Eye (tissue), 1 donor: Measurements from ENCODE around the gene SF3B6.
"Not testable (repeated sequence)": the region's sequence is repeated elsewhere in the genome, so short reads cannot be mapped to it uniquely, and the experiment has no call there.

Source experiments
- DNase-seq: peaks from one replicate; pipeline ENCODE4 v3.0.0-alpha.2; 2015

SF3B6 gene

GRCh38 chr2:24075915-24076848 is at the start of gene SF3B6:
SF3B6 (minus strand) TSS chr2:24076326; CDS start chr2:24076229, 97 bp downstream.
- peak; percentile 99 for DNase-seq

- DNase-seq = peak; percentile 91
These were observed 47.9 kb upstream of the SF3B6 start for GRCh38 chr2:24123922-24124580.

GRCh38 chr2:24123195-24123921 is 47.2 kb upstream of the SF3B6 start, which contains the start of the genes FAM228B and PFN4:
FAM228B (plus strand) TSS chr2:24123469; CDS start chr2:24124362, 893 bp downstream.
PFN4 (minus strand) TSS chr2:24123334; CDS start chr2:24122535, 799 bp downstream.
- peak; percentile 92 for DNase-seq

GRCh38 chr2:24122366-24123194 is 46.5 kb upstream of the SF3B6 start:
- no peak for DNase-seq

- peak; percentile 39 for DNase-seq
These were observed 45.3 kb upstream of the SF3B6 start for GRCh38 chr2:24121469-24121868.

GRCh38 chr2:24121066-24121465 is 44.9 kb upstream of the SF3B6 start:
- no peak for DNase-seq

- no peak for DNase-seq
These were observed 41.8 kb upstream of the SF3B6 start for GRCh38 chr2:24117902-24118301.

- DNase-seq = no peak
These were observed 38.9 kb upstream of the SF3B6 start for GRCh38 chr2:24115057-24115456.

GRCh38 chr2:24111407-24111901 is 35.3 kb upstream of the SF3B6 start:
- DNase-seq = no peak

- DNase-seq = no peak
These were observed 34.7 kb upstream of the SF3B6 start for GRCh38 chr2:24110660-24111303.

- not testable (repeated sequence) for DNase-seq
These were observed 33.3 kb upstream of the SF3B6 start for GRCh38 chr2:24109431-24109830.

- DNase-seq = no peak
These were observed 31.2 kb upstream of the SF3B6 start for GRCh38 chr2:24107336-24107735.

- no peak for DNase-seq
These were observed 30.7 kb upstream of the SF3B6 start for GRCh38 chr2:24106786-24107185.

GRCh38 chr2:24105816-24106215 is 29.7 kb upstream of the SF3B6 start:
- DNase-seq = no peak

GRCh38 chr2:24104906-24105305 is 28.8 kb upstream of the SF3B6 start:
- no peak for DNase-seq

GRCh38 chr2:24104110-24104650 is 28.1 kb upstream of the SF3B6 start:
- DNase-seq = no peak

- no peak for DNase-seq
These were observed 26.6 kb upstream of the SF3B6 start for GRCh38 chr2:24102677-24103076.

- DNase-seq = no peak
These were observed 25.9 kb upstream of the SF3B6 start for GRCh38 chr2:24101992-24102391.

- DNase-seq = not testable (repeated sequence)
These were observed 24.6 kb upstream of the SF3B6 start for GRCh38 chr2:24100732-24101131.

- not testable (repeated sequence) for DNase-seq
These were observed 19.1 kb upstream of the SF3B6 start for GRCh38 chr2:24095171-24095677.

GRCh38 chr2:24093270-24093669 is 17.1 kb upstream of the SF3B6 start:
- not testable (repeated sequence) for DNase-seq
